GM13977 (cell line): ENCODE measurements around the gene MEMO1.
"Not testable (repeated sequence)": the region's sequence is repeated elsewhere in the genome, so short reads cannot be mapped to it uniquely, and the experiment has no call there.

Experiments used
- DNase-seq: peaks from one replicate; pipeline ENCODE4 v3.0.0; 2012; ENCODE audit warnings: low spot score
- CTCF ChIP-seq: IDR thresholded peaks from 2 replicates; pipeline ENCODE4 v1.5.1; 2012; ENCODE audit warnings: mild to moderate bottlenecking, control low read depth; ENCODE audit not compliant: insufficient read depth; ENCODE audit errors: extremely low read depth, missing control alignments
- in situ Hi-C: fragments of 300-500 bp; cut with MboI; formaldehyde crosslinking; loops from one replicate; pipeline ENCODE4 v1.12.0; 2022; ENCODE audit warnings: low sequenced_read_pairs, low pct_unique_long_range_greater_than_20kb, mixed read lengths, inconsistent platforms; ENCODE audit not compliant: unreplicated experiment

MEMO1 gene

DNA sequence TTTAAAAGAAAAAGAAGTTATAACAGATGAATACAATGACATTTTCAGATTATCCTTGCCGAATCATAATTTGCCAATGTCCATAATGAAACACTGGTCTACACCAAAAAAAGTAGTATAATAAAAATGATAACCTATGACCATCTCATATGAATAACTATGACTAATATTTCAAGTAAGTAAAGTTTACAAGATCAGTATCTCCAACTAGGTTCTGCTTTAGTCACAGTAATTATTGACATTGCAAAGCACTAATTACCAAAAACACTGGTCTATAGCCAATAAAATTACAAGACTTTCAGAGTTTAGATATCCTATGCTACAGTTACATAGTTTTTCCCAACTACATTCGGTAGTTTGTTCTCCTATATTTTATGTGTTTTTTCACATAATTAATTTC, 136.7 kb downstream of the MEMO1 start:
- TF ChIP-seq CTCF: no peak
- no peak for DNase-seq
- in situ Hi-C loops: no loop called here

- peak; percentile 31 for DNase-seq
- in situ Hi-C loops: no loop called here
- TF ChIP-seq CTCF: no peak
These were observed 145.6 kb downstream of the MEMO1 start for GRCh38 chr2:31865215-31865614.

GRCh38 chr2:31863867-31864266, 146.9 kb downstream of the MEMO1 start:
- no peak for TF ChIP-seq CTCF
- no peak for DNase-seq
- in situ Hi-C loops: no loop called here

- DNase-seq, in situ Hi-C loops: not testable (repeated sequence)
These were observed 147.7 kb downstream of the MEMO1 start for GRCh38 chr2:31863015-31863656.

DNA sequence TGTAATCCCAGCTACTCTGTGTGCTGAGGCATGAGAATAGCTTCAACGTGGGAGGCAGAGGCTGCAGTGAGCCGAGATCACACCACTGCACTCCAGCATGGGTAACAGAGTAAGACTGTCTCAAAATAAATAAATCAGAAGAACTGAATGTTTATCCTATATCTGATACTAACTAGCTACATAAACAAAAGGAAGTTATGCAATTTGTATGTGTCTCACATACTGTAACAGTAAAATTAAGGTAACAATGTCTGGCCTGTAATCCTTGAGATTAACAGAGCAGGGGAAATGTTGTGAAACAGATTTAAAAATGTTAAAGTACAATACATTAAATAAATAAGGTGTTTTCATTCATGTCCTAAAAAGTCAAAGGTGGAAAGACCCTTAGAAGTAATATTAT, 150.8 kb downstream of the MEMO1 start:
- in situ Hi-C loops: no loop called here
- TF ChIP-seq CTCF: no peak
- no peak for DNase-seq

DNA sequence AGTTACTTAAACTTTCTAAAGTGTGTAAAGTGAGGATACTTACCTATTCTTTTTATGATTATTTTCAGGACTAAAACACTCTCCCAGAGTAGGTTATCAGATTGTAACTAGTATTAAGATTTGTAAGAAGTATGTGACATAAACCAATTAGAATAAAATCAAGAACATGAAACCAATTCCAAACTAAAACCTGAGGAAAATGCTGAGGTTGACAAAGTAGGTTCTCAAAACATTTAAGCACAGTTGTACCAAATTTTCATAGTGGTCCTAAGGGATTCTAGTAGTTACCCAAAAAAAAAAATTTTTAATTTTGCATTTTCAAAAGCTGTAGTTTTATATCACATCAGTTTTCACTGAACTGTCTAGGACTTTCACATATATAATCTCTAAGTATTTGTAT, 157.3 kb downstream of the MEMO1 start:
- in situ Hi-C loops: no loop called here
- TF ChIP-seq CTCF: no peak
- DNase-seq: no peak

DNA sequence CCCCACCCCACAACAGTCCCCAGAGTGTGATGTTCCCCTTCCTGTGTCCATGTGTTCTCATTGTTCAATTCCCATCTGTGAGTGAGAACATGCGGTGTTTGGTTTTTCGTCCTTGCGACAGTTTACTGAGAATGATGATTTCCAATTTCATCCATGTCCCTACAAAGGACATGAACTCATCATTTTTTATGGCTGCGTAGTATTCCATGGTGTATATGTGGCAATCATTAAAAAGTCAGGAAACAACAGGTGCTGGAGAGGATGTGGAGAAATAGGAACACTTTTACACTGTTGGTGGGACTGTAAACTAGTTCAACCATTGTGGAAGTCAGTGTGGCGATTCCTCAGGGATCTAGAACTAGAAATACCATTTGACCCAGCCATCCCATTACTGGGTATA, 168.7 kb downstream of the MEMO1 start:
- DNase-seq, in situ Hi-C loops: not testable (repeated sequence)

- TF ChIP-seq CTCF: no peak
- in situ Hi-C loops: no loop called here
- DNase-seq: no peak
These were observed 175.4 kb downstream of the MEMO1 start for GRCh38 chr2:31835450-31835849.
